ENCODE measurements around the gene IDH3A. TPM values are rescaled to one million over a fixed set of nuclear protein-coding genes. Genes with fewer than 3 reads are reported as not detected.

Gene IDH3A
- total RNA-seq, 1 experiment from 2014 or later = 112 TPM

DNA sequence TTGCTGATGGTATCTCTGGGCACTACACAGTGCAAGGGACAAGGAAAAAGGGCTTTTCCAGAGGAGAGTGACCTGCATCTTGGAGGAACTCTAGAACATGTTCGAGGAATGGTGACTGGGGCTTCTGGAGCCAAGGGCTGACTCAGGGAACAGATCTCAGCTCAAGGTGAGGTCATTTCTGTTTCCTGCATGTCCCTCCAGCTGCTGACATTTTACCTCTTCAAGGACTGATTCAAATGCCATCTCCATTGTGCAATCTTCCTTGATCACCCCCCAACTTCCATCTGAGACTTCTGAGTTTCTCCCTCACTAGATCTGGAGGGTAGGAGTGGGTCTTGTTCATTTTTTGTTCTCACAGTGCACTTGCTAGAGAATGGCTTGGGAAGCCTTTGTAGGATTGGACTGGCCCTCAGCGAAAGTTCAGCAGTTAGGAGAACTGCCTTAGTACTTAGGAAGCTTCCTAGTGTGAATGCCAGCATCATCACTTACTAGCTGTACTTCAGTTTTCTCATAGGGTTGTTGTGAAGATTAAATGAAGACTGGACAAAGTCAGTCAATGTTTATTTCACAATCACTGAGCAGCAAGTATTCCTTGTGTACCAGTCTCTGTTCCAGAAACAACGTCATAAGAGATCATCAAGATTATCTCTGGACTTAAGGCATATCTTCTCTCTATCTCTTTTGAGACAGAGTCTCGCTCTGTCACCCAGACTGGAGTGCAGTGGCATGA, 2.6 kb upstream of the IDH3A start:
- H3K4me1 ChIP-seq (ENCODE audit: insufficient read depth, low read length, poor library complexity, severe bottlenecking) = peaks cover 12% of the 10 kb centered on the region
- no peaks in the 10 kb centered on the region for H3K36me3 ChIP-seq (ENCODE audit: insufficient read depth, low read length, poor library complexity, severe bottlenecking)
- no peak overlapping the region for H3K4me3 ChIP-seq (ENCODE audit: low read depth, low read length, poor library complexity, severe bottlenecking)
- ChIA-PET POLR2A (ENCODE audit: low non-redundant PET) (no interaction called here), CTCF (no interaction called here)
- BruUV-seq (replicated peaks) = no TSS peak
- TF ChIP-seq EZH2 (IDR thresholded peaks at IDR 0.05; ENCODE audit: borderline replicate concordance, low read depth, low read length, poor library complexity, severe bottlenecking) = no peak
- TF ChIP-seq, protein P1, sequence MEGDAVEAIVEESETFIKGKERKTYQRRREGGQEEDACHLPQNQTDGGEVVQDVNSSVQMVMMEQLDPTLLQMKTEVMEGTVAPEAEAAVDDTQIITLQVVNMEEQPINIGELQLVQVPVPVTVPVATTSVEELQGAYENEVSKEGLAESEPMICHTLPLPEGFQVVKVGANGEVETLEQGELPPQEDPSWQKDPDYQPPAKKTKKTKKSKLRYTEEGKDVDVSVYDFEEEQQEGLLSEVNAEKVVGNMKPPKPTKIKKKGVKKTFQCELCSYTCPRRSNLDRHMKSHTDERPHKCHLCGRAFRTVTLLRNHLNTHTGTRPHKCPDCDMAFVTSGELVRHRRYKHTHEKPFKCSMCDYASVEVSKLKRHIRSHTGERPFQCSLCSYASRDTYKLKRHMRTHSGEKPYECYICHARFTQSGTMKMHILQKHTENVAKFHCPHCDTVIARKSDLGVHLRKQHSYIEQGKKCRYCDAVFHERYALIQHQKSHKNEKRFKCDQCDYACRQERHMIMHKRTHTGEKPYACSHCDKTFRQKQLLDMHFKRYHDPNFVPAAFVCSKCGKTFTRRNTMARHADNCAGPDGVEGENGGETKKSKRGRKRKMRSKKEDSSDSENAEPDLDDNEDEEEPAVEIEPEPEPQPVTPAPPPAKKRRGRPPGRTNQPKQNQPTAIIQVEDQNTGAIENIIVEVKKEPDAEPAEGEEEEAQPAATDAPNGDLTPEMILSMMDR (conservative IDR thresholded peaks at IDR 0.05; ENCODE audit: low read depth, low read length) = no peak
- no peaks in the 10 kb centered on the region for H3K27me3 ChIP-seq (replicated peaks; ENCODE audit: insufficient read depth, low read depth, low read length, poor library complexity)
- no peaks in the 10 kb centered on the region for H3K9me3 ChIP-seq (ENCODE audit: low read depth, low read length, poor library complexity, severe bottlenecking)
- intact Hi-C loops (cut with micrococcal nuclease; ENCODE audit: unreplicated experiment) = no loop called here
- DNase-seq (ENCODE audit: low spot score) = no peak
- no peak overlapping the region for H3K27ac ChIP-seq (ENCODE audit: low read depth, low read length, poor library complexity, severe bottlenecking)

DNA sequence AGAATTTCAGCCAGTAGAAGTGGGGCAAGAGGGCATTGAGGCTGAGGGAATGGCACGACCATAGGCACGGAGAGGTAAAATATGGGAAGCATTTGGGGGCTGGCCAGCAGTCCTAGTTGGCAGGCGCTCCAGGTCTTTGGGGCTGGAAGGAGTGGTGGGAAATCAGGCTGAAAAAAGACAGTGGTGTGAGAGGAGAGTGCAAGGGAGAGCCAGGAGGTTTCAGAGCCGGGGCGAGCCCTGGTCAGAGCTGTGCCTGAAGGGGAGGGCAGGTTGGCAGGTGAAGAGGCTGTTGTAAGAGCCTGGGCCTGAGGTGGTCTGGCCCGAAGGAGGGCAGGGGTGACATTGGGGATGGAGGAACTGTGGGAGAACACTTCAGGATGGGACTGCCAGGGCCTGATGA, 1.6 kb upstream of the IDH3A start:
- ChIA-PET CTCF (no interaction called here), POLR2A (ENCODE audit: low non-redundant PET) (no interaction called here)
- Histone ChIP-seq H3K27me3 (replicated peaks; ENCODE audit: insufficient read depth, low read depth, low read length, poor library complexity) (no peaks in the 10 kb centered on the region), H3K4me1 (ENCODE audit: insufficient read depth, low read length, poor library complexity, severe bottlenecking) (peaks cover 12% of the 10 kb centered on the region), H3K36me3 (ENCODE audit: insufficient read depth, low read length, poor library complexity, severe bottlenecking) (no peaks in the 10 kb centered on the region), H3K27ac (ENCODE audit: low read depth, low read length, poor library complexity, severe bottlenecking) (no peak overlapping the region), H3K4me3 (ENCODE audit: low read depth, low read length, poor library complexity, severe bottlenecking) (no peak overlapping the region), H3K9me3 (ENCODE audit: low read depth, low read length, poor library complexity, severe bottlenecking) (no peaks in the 10 kb centered on the region)
- TF ChIP-seq, protein P1 (conservative IDR thresholded peaks at IDR 0.05; ENCODE audit: low read depth, low read length) = no peak
- TF ChIP-seq EZH2 (IDR thresholded peaks at IDR 0.05; ENCODE audit: borderline replicate concordance, low read depth, low read length, poor library complexity, severe bottlenecking) = no peak
- intact Hi-C loops (cut with micrococcal nuclease; ENCODE audit: unreplicated experiment) = no loop called here
- no peak for DNase-seq (ENCODE audit: low spot score)
- no TSS peak for BruUV-seq (replicated peaks)

DNA sequence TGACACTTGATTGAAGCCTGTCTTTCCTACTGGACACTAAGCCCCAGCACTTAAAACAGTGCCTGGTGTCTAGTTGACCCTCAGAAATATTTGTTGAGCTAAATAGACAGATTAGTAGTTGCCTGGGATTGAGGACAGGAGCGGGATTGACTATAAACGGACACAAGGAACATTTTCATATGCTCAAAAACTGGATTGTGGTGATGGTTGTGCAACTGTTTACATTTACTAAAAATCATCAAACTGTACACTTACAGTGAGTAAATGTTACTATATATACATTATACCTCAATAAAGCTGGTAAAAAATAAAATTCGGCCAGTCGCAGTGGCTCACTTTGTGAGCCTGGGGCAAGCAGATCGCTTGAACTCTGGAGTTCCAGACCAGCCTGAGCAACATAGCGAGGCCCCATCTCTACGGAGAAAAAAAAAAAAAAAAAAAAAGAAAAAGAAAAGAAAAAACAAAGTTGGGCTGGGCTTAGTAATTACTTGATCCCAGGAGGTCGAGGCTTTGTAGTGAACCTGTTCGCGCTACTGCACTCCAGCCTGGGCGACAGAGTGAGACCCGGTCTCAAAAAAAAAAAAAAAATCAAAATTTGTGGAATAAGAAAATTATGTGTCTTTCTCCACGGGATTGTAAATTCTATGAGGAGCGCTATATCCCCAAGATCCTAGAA, 632 bp upstream of the IDH3A start:
- TSS peak; percentile 97 for BruUV-seq (replicated peaks)
- Histone ChIP-seq H3K9me3 (ENCODE audit: low read depth, low read length, poor library complexity, severe bottlenecking) (no peaks in the 10 kb centered on the region), H3K4me1 (ENCODE audit: insufficient read depth, low read length, poor library complexity, severe bottlenecking) (peaks cover 12% of the 10 kb centered on the region), H3K27me3 (replicated peaks; ENCODE audit: insufficient read depth, low read depth, low read length, poor library complexity) (no peaks in the 10 kb centered on the region), H3K27ac (ENCODE audit: low read depth, low read length, poor library complexity, severe bottlenecking) (peak overlapping the region; percentile 45), H3K36me3 (ENCODE audit: insufficient read depth, low read length, poor library complexity, severe bottlenecking) (no peaks in the 10 kb centered on the region), H3K4me3 (ENCODE audit: low read depth, low read length, poor library complexity, severe bottlenecking) (peak overlapping the region; percentile 80)
- ChIA-PET CTCF (no interaction called here), POLR2A (ENCODE audit: low non-redundant PET) (no interaction called here)
- TF ChIP-seq EZH2 (IDR thresholded peaks at IDR 0.05; ENCODE audit: borderline replicate concordance, low read depth, low read length, poor library complexity, severe bottlenecking) = no peak
- TF ChIP-seq, protein P1 (conservative IDR thresholded peaks at IDR 0.05; ENCODE audit: low read depth, low read length) = no peak
- intact Hi-C loops (cut with micrococcal nuclease; ENCODE audit: unreplicated experiment) = no loop called here
- DNase-seq (ENCODE audit: low spot score) = no peak

Data from A673 (cell line).